ENCODE data around the gene ING4.

DNA sequence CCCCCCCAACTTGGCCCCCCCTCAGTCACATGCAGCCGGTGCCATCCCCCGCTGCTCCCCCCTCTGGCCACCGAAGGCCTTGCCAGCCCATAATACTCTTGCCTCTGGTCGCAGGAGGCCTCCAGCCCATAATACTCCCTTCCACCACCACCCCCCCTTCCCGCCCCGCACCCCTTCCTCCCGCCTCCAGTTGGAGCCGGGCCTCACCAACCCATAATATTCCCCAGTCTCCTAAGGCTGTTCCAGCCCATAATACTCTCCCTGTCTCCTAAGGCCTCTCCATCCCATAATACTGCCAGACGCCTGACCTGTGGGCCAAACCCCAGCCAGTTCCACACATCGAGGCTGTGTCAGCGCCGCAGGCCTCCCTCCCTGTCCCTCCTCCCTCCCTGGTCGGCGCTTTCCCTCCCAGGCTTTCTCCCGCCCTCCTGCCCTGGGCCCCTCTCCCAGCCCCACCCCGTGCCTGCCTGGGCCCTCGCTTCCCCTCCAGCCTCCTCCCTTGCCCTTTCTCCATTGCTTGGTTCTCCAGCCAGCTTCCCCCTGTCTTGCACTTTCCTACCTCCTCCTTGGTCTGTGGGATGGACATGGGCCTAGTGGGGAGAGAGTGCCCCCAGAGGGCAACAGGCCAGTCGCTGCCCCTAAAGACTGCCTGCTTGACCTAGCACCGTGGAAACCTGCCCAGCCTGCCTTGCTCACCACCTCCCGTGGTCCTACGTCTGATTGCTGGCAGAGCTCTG lies 49.0 kb downstream of the ING4 start:
- TF ChIP-seq, protein P1, sequence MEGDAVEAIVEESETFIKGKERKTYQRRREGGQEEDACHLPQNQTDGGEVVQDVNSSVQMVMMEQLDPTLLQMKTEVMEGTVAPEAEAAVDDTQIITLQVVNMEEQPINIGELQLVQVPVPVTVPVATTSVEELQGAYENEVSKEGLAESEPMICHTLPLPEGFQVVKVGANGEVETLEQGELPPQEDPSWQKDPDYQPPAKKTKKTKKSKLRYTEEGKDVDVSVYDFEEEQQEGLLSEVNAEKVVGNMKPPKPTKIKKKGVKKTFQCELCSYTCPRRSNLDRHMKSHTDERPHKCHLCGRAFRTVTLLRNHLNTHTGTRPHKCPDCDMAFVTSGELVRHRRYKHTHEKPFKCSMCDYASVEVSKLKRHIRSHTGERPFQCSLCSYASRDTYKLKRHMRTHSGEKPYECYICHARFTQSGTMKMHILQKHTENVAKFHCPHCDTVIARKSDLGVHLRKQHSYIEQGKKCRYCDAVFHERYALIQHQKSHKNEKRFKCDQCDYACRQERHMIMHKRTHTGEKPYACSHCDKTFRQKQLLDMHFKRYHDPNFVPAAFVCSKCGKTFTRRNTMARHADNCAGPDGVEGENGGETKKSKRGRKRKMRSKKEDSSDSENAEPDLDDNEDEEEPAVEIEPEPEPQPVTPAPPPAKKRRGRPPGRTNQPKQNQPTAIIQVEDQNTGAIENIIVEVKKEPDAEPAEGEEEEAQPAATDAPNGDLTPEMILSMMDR (conservative IDR thresholded peaks at IDR 0.05 in 1 of 2, IDR thresholded peaks at IDR 0.05 in 1 of 2; ENCODE audit: extremely low read depth in 1 of 2, insufficient read depth in 1 of 2, low read depth in 1 of 2, low read length in 2 of 2): no peak
- no peak for TF ChIP-seq EZH2 (IDR thresholded peaks at IDR 0.05; ENCODE audit: borderline replicate concordance, low read length)

All from mammary epithelial cell (primary cell).